Naive thymus-derived CD4-positive, alpha-beta T cell (primary cell): ENCODE data around the gene PCCA. TPM values are rescaled to one million over a fixed set of nuclear protein-coding genes. Genes with fewer than 3 reads are reported as not detected.

Source experiments
- ATAC-seq: fragments of 150-1000 bp; cut with Tn5 transposase; 2 replicates; pipeline ENCODE4 v1.10.0; 2021; ENCODE audit warnings: mild to moderate bottlenecking, moderate library complexity
- CTCF ChIA-PET: fragments of 350-600 bp; sonication (Branson Sonifier 250); formaldehyde crosslinking; loops from one replicate; lab custom pipeline; 2021; ENCODE audit warnings: antibody characterized with exemption; lab: Charles Lee
- POLR2A ChIA-PET: fragments of 350-600 bp; sonication (Branson Sonifier 250); formaldehyde crosslinking; loops from one replicate; lab custom pipeline; 2021; ENCODE audit warnings: antibody characterized with exemption, inconsistent platforms; lab: Charles Lee
- DNase-seq, 9 donors: peaks; one replicate each; pipeline versions ENCODE4 v3.0.0 to v3.0.0-alpha.2; 2020 to 2022; ENCODE audit warnings: mixed read lengths in 1 of 9
- H3K27ac ChIP-seq: one replicate; pipeline ENCODE4 v1.7.0; 2013; ENCODE audit warnings: mild to moderate bottlenecking, low read depth, low read length, moderate library complexity
- H3K27me3 ChIP-seq, 2 donors: one replicate each; pipeline ENCODE4 v1.7.0; 2013; ENCODE audit warnings: low read length in 2 of 2, mild to moderate bottlenecking in 2 of 2, moderate library complexity in 2 of 2; ENCODE audit not compliant: control insufficient read depth in 2 of 2, insufficient read depth in 2 of 2
- H3K36me3 ChIP-seq, 3 experiments: 1 replicate in 2 of 3; 2 replicates in 1 of 3; pipeline ENCODE4 v1.7.0; 2013; ENCODE audit warnings: low read length in 3 of 3, mild to moderate bottlenecking in 3 of 3, moderate library complexity in 1 of 3; ENCODE audit not compliant: insufficient read depth in 3 of 3, control insufficient read depth in 2 of 3
- H3K4me1 ChIP-seq, 2 donors: one replicate each; pipeline ENCODE4 v1.7.0; 2013; ENCODE audit warnings: low read length in 2 of 2, mild to moderate bottlenecking in 2 of 2, moderate library complexity in 1 of 2; ENCODE audit not compliant: control insufficient read depth in 2 of 2, insufficient read depth in 2 of 2
- H3K4me3 ChIP-seq: 2 replicates; pipeline ENCODE4 v1.7.0; 2013; ENCODE audit warnings: mild to moderate bottlenecking, low read length
- H3K9me3 ChIP-seq, 3 experiments: 1 replicate in 2 of 3; 2 replicates in 1 of 3; pipeline ENCODE4 v1.7.0; 2013; ENCODE audit warnings: low read length in 3 of 3; ENCODE audit not compliant: control insufficient read depth in 2 of 3
- H3K27ac Mint-ChIP-seq, 9 donors: one replicate each; pipeline ENCODE4 v1.8.0; 2020 to 2022; ENCODE audit warnings: mixed read lengths in 9 of 9, mild to moderate bottlenecking in 8 of 9, moderate library complexity in 5 of 9, inconsistent platforms in 2 of 9
- H3K27me3 Mint-ChIP-seq, 5 donors: one replicate each; pipeline ENCODE4 v1.8.0; 2021 to 2022; ENCODE audit warnings: mixed read lengths in 5 of 5, mild to moderate bottlenecking in 1 of 5
- H3K36me3 Mint-ChIP-seq, 5 donors: one replicate each; pipeline ENCODE4 v1.8.0; 2020 to 2022; ENCODE audit warnings: mixed read lengths in 5 of 5, mild to moderate bottlenecking in 3 of 5, inconsistent platforms in 1 of 5
- H3K4me1 Mint-ChIP-seq, 7 donors: one replicate each; pipeline ENCODE4 v1.8.0; 2020 to 2022; ENCODE audit warnings: mixed read lengths in 7 of 7, mild to moderate bottlenecking in 3 of 7, inconsistent platforms in 1 of 7
- H3K4me3 Mint-ChIP-seq, 10 donors: one replicate each; pipeline ENCODE4 v1.8.0; 2020 to 2022; ENCODE audit warnings: mild to moderate bottlenecking in 10 of 10, mixed read lengths in 10 of 10, moderate library complexity in 6 of 10, inconsistent platforms in 2 of 10
- H3K9me3 Mint-ChIP-seq, 11 donors: one replicate each; pipeline ENCODE4 v1.8.0; 2020 to 2022; ENCODE audit warnings: mixed read lengths in 11 of 11, mild to moderate bottlenecking in 4 of 11, inconsistent platforms in 1 of 11, moderate library complexity in 1 of 11
- intact Hi-C, 2 donors: fragments of 100-400 bp; cut with micrococcal nuclease; formaldehyde crosslinking; loops; one replicate each; pipeline ENCODE4 v1.15.1; 2023
- polyA plus RNA-seq, 2 donors: library from polyadenylated mRNA; unstranded; fragments of 300-500 nt; fragmentation: Illumina TruSeq; gene quantifications; one replicate each; pipeline ENCODE4 v1.2.3, GENCODE V29; 2021
- total RNA-seq, 6 experiments: library from RNA in 5 of 6; stranded (reverse) in 5 of 6; gene quantifications; 1 replicate in 5 of 6; 2 replicates in 1 of 6; pipeline ENCODE4 v1.2.3 and lab custom pipeline; 2021 to 2026

PCCA gene
- total and polyA plus RNA-seq, 7 experiments from 2014 or later = 7.3 to 14.6 (median 11.3) TPM

- ChIA-PET POLR2A (no interaction called here), CTCF (no interaction called here)
- Histone ChIP-seq H3K9me3 (no peaks in the 10 kb centered on the region), H3K27me3 (no peaks in the 10 kb centered on the region), H3K36me3 (no peaks in the 10 kb centered on the region), H3K4me1 (no peaks in the 10 kb centered on the region), H3K27ac (no peak overlapping the region), H3K4me3 (no peak overlapping the region)
- Mint-ChIP-seq H3K9me3 (peaks cover 0 to 2% (median 0%) of the 10 kb centered on the region in 11 donors), H3K4me3 (no peak overlapping the region), H3K36me3 (peaks cover 3 to 27% (median 19%) of the 10 kb centered on the region in 5 donors), H3K4me1 (peaks cover 0 to 10% (median 0%) of the 10 kb centered on the region in 7 donors), H3K27ac (peak overlapping the region in 1 of 9 donors; percentile 8), H3K27me3 (no peaks in the 10 kb centered on the region)
- intact Hi-C loops = no loop called here
- DNase-seq (no peak), ATAC-seq (no peak)
Observed at GRCh38 chr13:100442095-100442832, 353.4 kb downstream of the PCCA start.

DNA sequence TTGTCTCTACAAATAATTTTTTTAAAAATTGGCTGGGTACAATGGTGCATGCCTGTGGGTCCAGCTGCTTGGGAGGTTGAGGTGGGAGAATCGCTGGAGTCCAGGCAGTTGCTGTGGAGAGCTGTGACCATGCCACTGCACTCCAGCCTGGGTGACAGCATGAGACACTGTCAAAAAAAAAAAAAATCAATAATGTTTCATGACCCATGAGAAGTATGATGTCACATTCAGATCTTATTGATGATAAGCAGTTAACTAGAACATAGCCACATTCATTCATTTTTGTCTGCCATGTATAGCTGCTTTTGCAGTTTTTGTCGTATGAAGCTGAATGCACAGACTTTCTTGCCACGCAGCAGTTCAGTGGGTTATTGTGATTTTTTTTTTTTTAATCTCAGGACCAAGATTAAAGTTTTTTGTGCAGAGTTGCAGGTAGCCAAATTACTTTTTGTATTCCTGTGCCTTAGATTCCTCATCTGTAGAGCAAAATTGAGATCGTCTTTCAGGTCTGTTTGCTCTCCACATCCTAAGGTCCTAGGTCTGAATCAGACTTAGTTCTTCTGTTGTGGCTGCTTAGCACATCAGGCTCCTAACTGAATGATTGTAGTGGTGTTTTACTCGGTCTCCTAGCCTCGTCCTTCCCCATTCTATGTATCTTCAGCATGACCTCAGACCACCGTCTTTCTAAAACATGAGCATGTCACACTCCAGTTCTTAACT is 354.5 kb downstream of the PCCA start:
- ATAC-seq = no peak
- peaks cover 0 to 28% (median 19%) of the 10 kb centered on the region in 5 donors for H3K36me3 Mint-ChIP-seq
- Histone ChIP-seq H3K4me1 (no peaks in the 10 kb centered on the region), H3K27ac (no peak overlapping the region), H3K27me3 (no peaks in the 10 kb centered on the region), H3K9me3 (no peaks in the 10 kb centered on the region), H3K36me3 (peaks cover 0 to 4% (median 0%) of the 10 kb centered on the region in 3 experiments), H3K4me3 (no peak overlapping the region)
- H3K9me3 Mint-ChIP-seq = peaks cover 0 to 2% (median 0%) of the 10 kb centered on the region in 11 donors
- peak overlapping the region in 1 of 9 donors; percentile 74 for H3K27ac Mint-ChIP-seq
- no peak overlapping the region for H3K4me3 Mint-ChIP-seq
- peaks cover 0 to 7% (median 0%) of the 10 kb centered on the region in 7 donors for H3K4me1 Mint-ChIP-seq
- H3K27me3 Mint-ChIP-seq = no peaks in the 10 kb centered on the region
- intact Hi-C loops = no loop called here
- POLR2A ChIA-PET = interaction anchor here (0.6 kb wide), 1 partner anchor 809 kb away, joined by 3 read pairs; no protein-coding TSS in a partner anchor
- CTCF ChIA-PET = interaction anchor here (0.6 kb wide), 1 partner anchor 73 kb away, joined by 3 read pairs; no protein-coding TSS in a partner anchor
- DNase-seq = no peak

- H3K9me3 ChIP-seq = no peaks in the 10 kb centered on the region
- DNase-seq = no peak
- intact Hi-C loops = no loop called here
- Mint-ChIP-seq H3K27me3 (no peaks in the 10 kb centered on the region), H3K9me3 (peaks cover 0 to 6% (median 0%) of the 10 kb centered on the region in 11 donors), H3K27ac (peak overlapping the region in 3 of 9 donors; percentile 17 to 74 (median 62)), H3K36me3 (peaks cover 3 to 29% (median 19%) of the 10 kb centered on the region in 5 donors), H3K4me1 (peaks cover 0 to 7% (median 0%) of the 10 kb centered on the region in 7 donors), H3K4me3 (no peak overlapping the region)
- CTCF ChIA-PET = interaction anchor here (0.6 kb wide), 1 partner anchor 72 kb away, joined by 3 read pairs; no protein-coding TSS in a partner anchor
- no peak for ATAC-seq
- POLR2A ChIA-PET = interaction anchor here (0.6 kb wide), 1 partner anchor 809 kb away, joined by 3 read pairs; no protein-coding TSS in a partner anchor
- H3K27me3 ChIP-seq = no peaks in the 10 kb centered on the region
- no peaks in the 10 kb centered on the region for H3K4me1 ChIP-seq
- no peak overlapping the region for H3K4me3 ChIP-seq
- peaks cover 0 to 4% (median 0%) of the 10 kb centered on the region in 3 experiments for H3K36me3 ChIP-seq
- H3K27ac ChIP-seq = no peak overlapping the region
Observed at GRCh38 chr13:100443998-100444328, 355.1 kb downstream of the PCCA start.

DNA sequence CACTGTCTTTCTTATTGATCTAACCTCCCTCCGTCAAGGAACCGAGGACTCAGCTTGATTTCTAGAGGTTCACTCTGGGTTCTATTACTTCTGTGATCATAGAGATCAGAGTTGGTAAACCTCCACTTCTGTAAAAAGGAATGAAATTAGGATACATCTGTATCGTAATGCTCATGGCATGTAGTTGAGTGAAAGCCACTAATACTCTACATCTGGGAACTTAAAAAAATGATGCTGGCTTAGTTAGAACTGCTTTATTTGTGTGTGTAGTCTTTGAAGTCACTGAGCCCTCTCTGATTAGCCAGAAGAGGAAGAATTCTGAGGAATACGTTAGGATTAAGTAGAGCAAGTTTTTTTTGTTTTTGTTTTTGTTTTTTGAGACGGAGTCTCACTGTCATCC is 358.9 kb downstream of the PCCA start:
- no peak overlapping the region for H3K27ac Mint-ChIP-seq
- H3K27ac ChIP-seq = no peak overlapping the region
- CTCF ChIA-PET = interaction anchor here (0.7 kb wide), 1 partner anchor 49 kb away, joined by 3 read pairs; no protein-coding TSS in a partner anchor
- H3K36me3 ChIP-seq = peaks cover 0 to 4% (median 0%) of the 10 kb centered on the region in 3 experiments
- H3K4me3 Mint-ChIP-seq = no peak overlapping the region
- peaks cover 0 to 8% (median 2%) of the 10 kb centered on the region in 11 donors for H3K9me3 Mint-ChIP-seq
- no peak for DNase-seq
- peaks cover 5 to 39% (median 21%) of the 10 kb centered on the region in 5 donors for H3K36me3 Mint-ChIP-seq
- no peak for ATAC-seq
- H3K4me1 Mint-ChIP-seq = peaks cover 0 to 9% (median 5%) of the 10 kb centered on the region in 7 donors
- H3K27me3 ChIP-seq = no peaks in the 10 kb centered on the region
- POLR2A ChIA-PET = no interaction called here
- H3K9me3 ChIP-seq = no peaks in the 10 kb centered on the region
- no peaks in the 10 kb centered on the region for H3K4me1 ChIP-seq
- intact Hi-C loops = no loop called here
- H3K27me3 Mint-ChIP-seq = no peaks in the 10 kb centered on the region
- H3K4me3 ChIP-seq = no peak overlapping the region

DNA sequence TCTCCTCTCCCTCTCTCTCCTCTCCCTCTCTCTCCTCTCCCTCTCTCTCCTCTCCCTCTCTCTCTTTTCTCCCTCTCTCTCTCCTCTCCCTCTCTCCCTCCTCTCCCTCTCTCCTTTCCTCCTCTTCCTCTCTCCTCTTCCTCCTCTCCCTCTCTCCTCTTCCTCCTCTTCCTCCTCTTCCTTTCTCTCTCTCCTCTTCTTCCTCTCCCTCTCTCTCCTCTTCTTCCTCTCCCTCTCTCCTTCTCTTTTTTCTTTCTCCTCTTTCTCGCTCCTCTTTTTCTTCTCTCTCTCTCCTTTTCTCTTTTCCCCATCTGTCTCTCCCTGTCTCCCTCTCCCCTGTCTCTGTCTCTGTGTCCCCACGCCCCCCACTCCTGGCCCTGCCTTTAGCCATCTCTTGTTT is 363.0 kb downstream of the PCCA start:
- Histone ChIP-seq H3K36me3 (peaks cover 0 to 4% (median 0%) of the 10 kb centered on the region in 3 experiments), H3K9me3 (no peaks in the 10 kb centered on the region), H3K4me1 (no peaks in the 10 kb centered on the region), H3K27me3 (no peaks in the 10 kb centered on the region), H3K4me3 (no peak overlapping the region), H3K27ac (no peak overlapping the region)
- Mint-ChIP-seq H3K4me3 (no peak overlapping the region), H3K27ac (peak overlapping the region in 1 of 9 donors; percentile 66), H3K36me3 (peaks cover 11 to 38% (median 25%) of the 10 kb centered on the region in 5 donors), H3K27me3 (no peaks in the 10 kb centered on the region), H3K4me1 (peaks cover 0 to 16% (median 6%) of the 10 kb centered on the region in 7 donors), H3K9me3 (peaks cover 0 to 5% (median 2%) of the 10 kb centered on the region in 11 donors)
- ChIA-PET CTCF (no interaction called here), POLR2A (no interaction called here)
- DNase-seq = no peak
- intact Hi-C loops = no loop called here
- no peak for ATAC-seq

- no peak overlapping the region for H3K4me3 ChIP-seq
- H3K4me1 Mint-ChIP-seq = peaks cover 0 to 16% (median 6%) of the 10 kb centered on the region in 7 donors
- intact Hi-C loops = no loop called here
- CTCF ChIA-PET = no interaction called here
- peaks cover 7 to 39% (median 25%) of the 10 kb centered on the region in 5 donors for H3K36me3 Mint-ChIP-seq
- H3K27me3 ChIP-seq = no peaks in the 10 kb centered on the region
- H3K4me1 ChIP-seq = no peaks in the 10 kb centered on the region
- no peak overlapping the region for H3K27ac ChIP-seq
- POLR2A ChIA-PET = no interaction called here
- DNase-seq (no peak), ATAC-seq (no peak)
- no peaks in the 10 kb centered on the region for H3K9me3 ChIP-seq
- H3K36me3 ChIP-seq = no peaks in the 10 kb centered on the region
- no peak overlapping the region for H3K4me3 Mint-ChIP-seq
- H3K27ac Mint-ChIP-seq = no peak overlapping the region
- peaks cover 0 to 10% (median 4%) of the 10 kb centered on the region in 11 donors for H3K9me3 Mint-ChIP-seq
- H3K27me3 Mint-ChIP-seq = no peaks in the 10 kb centered on the region
Observed at GRCh38 chr13:100454876-100455275, 366.0 kb downstream of the PCCA start.
